ENCODE measurements around the gene RDH5.

DNA sequence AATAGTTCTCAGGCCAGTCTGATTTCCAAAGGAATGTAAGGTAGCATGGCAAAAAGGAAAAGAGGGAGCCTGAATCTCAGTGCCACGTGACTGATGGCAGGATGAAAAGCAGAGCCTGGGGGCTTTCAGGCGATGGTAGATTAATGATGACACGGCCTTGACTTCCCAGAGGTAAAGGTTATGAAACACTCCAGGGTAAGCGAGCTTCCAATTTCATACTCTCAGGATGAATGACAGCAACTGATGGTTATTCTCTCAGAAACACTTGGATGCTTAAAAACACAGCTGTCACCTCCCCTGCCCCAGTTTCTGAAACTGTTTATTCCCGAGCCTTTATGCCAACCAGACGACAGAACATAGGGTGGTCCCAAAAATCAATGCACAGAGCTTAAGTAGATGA, 51.5 kb downstream of the RDH5 start:
- TF ChIP-seq EGR1 (IDR thresholded peaks at IDR 0.05) (no peak), YY1 (IDR thresholded peaks at IDR 0.05; ENCODE audit: low read depth) (no peak), CEBPB (IDR thresholded peaks at IDR 0.05) (no peak), RAD21 (IDR thresholded peaks at IDR 0.05; ENCODE audit: low read depth) (no peak), CREB1 (IDR thresholded peaks at IDR 0.05; ENCODE audit: low read depth) (no peak), TCF12 (IDR thresholded peaks at IDR 0.05; ENCODE audit: low read depth) (no peak), EP300 (IDR thresholded peaks at IDR 0.05; ENCODE audit: borderline replicate concordance) (no peak), TEAD4 (IDR thresholded peaks at IDR 0.05) (no peak), ZBTB7A (IDR thresholded peaks at IDR 0.05; ENCODE audit: low read depth) (no peak)
- TF ChIP-seq, protein P1, sequence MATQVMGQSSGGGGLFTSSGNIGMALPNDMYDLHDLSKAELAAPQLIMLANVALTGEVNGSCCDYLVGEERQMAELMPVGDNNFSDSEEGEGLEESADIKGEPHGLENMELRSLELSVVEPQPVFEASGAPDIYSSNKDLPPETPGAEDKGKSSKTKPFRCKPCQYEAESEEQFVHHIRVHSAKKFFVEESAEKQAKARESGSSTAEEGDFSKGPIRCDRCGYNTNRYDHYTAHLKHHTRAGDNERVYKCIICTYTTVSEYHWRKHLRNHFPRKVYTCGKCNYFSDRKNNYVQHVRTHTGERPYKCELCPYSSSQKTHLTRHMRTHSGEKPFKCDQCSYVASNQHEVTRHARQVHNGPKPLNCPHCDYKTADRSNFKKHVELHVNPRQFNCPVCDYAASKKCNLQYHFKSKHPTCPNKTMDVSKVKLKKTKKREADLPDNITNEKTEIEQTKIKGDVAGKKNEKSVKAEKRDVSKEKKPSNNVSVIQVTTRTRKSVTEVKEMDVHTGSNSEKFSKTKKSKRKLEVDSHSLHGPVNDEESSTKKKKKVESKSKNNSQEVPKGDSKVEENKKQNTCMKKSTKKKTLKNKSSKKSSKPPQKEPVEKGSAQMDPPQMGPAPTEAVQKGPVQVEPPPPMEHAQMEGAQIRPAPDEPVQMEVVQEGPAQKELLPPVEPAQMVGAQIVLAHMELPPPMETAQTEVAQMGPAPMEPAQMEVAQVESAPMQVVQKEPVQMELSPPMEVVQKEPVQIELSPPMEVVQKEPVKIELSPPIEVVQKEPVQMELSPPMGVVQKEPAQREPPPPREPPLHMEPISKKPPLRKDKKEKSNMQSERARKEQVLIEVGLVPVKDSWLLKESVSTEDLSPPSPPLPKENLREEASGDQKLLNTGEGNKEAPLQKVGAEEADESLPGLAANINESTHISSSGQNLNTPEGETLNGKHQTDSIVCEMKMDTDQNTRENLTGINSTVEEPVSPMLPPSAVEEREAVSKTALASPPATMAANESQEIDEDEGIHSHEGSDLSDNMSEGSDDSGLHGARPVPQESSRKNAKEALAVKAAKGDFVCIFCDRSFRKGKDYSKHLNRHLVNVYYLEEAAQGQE (IDR thresholded peaks at IDR 0.05; ENCODE audit: low read depth), result no peak
- TF ChIP-seq, protein P2, sequence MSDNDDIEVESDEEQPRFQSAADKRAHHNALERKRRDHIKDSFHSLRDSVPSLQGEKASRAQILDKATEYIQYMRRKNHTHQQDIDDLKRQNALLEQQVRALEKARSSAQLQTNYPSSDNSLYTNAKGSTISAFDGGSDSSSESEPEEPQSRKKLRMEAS (IDR thresholded peaks at IDR 0.05), result no peak

Data from Ishikawa (cell line).